Measurements from ENCODE around the gene MRRF.

Gene MRRF

GRCh38 chr9:122286764-122287163 is 22.1 kb downstream of the MRRF start:
- TF ChIP-seq, protein P1, sequence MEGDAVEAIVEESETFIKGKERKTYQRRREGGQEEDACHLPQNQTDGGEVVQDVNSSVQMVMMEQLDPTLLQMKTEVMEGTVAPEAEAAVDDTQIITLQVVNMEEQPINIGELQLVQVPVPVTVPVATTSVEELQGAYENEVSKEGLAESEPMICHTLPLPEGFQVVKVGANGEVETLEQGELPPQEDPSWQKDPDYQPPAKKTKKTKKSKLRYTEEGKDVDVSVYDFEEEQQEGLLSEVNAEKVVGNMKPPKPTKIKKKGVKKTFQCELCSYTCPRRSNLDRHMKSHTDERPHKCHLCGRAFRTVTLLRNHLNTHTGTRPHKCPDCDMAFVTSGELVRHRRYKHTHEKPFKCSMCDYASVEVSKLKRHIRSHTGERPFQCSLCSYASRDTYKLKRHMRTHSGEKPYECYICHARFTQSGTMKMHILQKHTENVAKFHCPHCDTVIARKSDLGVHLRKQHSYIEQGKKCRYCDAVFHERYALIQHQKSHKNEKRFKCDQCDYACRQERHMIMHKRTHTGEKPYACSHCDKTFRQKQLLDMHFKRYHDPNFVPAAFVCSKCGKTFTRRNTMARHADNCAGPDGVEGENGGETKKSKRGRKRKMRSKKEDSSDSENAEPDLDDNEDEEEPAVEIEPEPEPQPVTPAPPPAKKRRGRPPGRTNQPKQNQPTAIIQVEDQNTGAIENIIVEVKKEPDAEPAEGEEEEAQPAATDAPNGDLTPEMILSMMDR (conservative IDR thresholded peaks at IDR 0.05; ENCODE audit: low read length): no peak
- no peak for TF ChIP-seq EZH2phosphoT487 (IDR thresholded peaks at IDR 0.05; ENCODE audit: borderline replicate concordance)
- H3K4me3 ChIP-seq (ENCODE audit: low read length, poor library complexity, severe bottlenecking): no peak overlapping the region

GRCh38 chr9:122287214-122287720 is 22.6 kb downstream of the MRRF start:
- H3F3A ChIP-seq (ENCODE audit: low read depth): no peaks in the 10 kb centered on the region
- H3K79me2 ChIP-seq (ENCODE audit: insufficient read depth, low read length): no peaks in the 10 kb centered on the region
- peaks cover 73% of the 10 kb centered on the region; the same call in 1 of the 2 replicates for H3K36me3 ChIP-seq (ENCODE audit: insufficient read depth, low read length)
- H3K4me2 ChIP-seq (ENCODE audit: low read depth, low read length, poor library complexity, severe bottlenecking): no peak overlapping the region
- no peaks in the 10 kb centered on the region for H3K9me2 ChIP-seq (replicated peaks; ENCODE audit: low read depth, low read length)
- H3K4me1 ChIP-seq (ENCODE audit: insufficient read depth, low read length, poor library complexity, severe bottlenecking): no peaks in the 10 kb centered on the region
- no peak overlapping the region for H2AFZ ChIP-seq (ENCODE audit: low read length)
- H3K4me3 ChIP-seq (ENCODE audit: low read length, poor library complexity, severe bottlenecking): no peak overlapping the region
- H3K9me3 ChIP-seq (ENCODE audit: insufficient read depth, low read depth, low read length): no peaks in the 10 kb centered on the region
- TF ChIP-seq EZH2phosphoT487 (IDR thresholded peaks at IDR 0.05; ENCODE audit: borderline replicate concordance): no peak
- TF ChIP-seq, protein P1 (conservative IDR thresholded peaks at IDR 0.05; ENCODE audit: low read length): no peak
- no peaks in the 10 kb centered on the region for H4K20me1 ChIP-seq (ENCODE audit: insufficient read depth, low read length, poor library complexity, severe bottlenecking)
- no peak overlapping the region for H3K9ac ChIP-seq (ENCODE audit: low read depth, low read length, poor library complexity, severe bottlenecking)
- no peaks in the 10 kb centered on the region for H3K27me3 ChIP-seq (ENCODE audit: insufficient read depth, low read length, poor library complexity, severe bottlenecking)

More at GRCh38 chr9:122286764-122287163, 22.1 kb downstream of the MRRF start:
- no peaks in the 10 kb centered on the region for H3K27me3 ChIP-seq (ENCODE audit: insufficient read depth, low read length, poor library complexity, severe bottlenecking)
- H3F3A ChIP-seq (ENCODE audit: low read depth): no peaks in the 10 kb centered on the region
- H4K20me1 ChIP-seq (ENCODE audit: insufficient read depth, low read length, poor library complexity, severe bottlenecking): no peaks in the 10 kb centered on the region
- no peaks in the 10 kb centered on the region for H3K9me2 ChIP-seq (replicated peaks; ENCODE audit: low read depth, low read length)
- no peak overlapping the region for H2AFZ ChIP-seq (ENCODE audit: low read length)
- peaks cover 74% of the 10 kb centered on the region; the same call in 1 of the 2 replicates for H3K36me3 ChIP-seq (ENCODE audit: insufficient read depth, low read length)
- no peak overlapping the region for H3K4me2 ChIP-seq (ENCODE audit: low read depth, low read length, poor library complexity, severe bottlenecking)
- H3K9me3 ChIP-seq (ENCODE audit: insufficient read depth, low read depth, low read length): no peaks in the 10 kb centered on the region
- H3K9ac ChIP-seq (ENCODE audit: low read depth, low read length, poor library complexity, severe bottlenecking): no peak overlapping the region
- no peaks in the 10 kb centered on the region for H3K79me2 ChIP-seq (ENCODE audit: insufficient read depth, low read length)
- H3K4me1 ChIP-seq (ENCODE audit: insufficient read depth, low read length, poor library complexity, severe bottlenecking): no peaks in the 10 kb centered on the region

GRCh38 chr9:122291458-122291857 is 26.8 kb downstream of the MRRF start:
- no peak overlapping the region for H3K9ac ChIP-seq (ENCODE audit: low read depth, low read length, poor library complexity, severe bottlenecking)
- no peaks in the 10 kb centered on the region for H3K4me1 ChIP-seq (ENCODE audit: insufficient read depth, low read length, poor library complexity, severe bottlenecking)
- no peak overlapping the region for H2AFZ ChIP-seq (ENCODE audit: low read length)
- no peak overlapping the region for H3K4me2 ChIP-seq (ENCODE audit: low read depth, low read length, poor library complexity, severe bottlenecking)
- no peaks in the 10 kb centered on the region for H3K27me3 ChIP-seq (ENCODE audit: insufficient read depth, low read length, poor library complexity, severe bottlenecking)
- H3K4me3 ChIP-seq (ENCODE audit: low read length, poor library complexity, severe bottlenecking): no peak overlapping the region
- TF ChIP-seq EZH2phosphoT487 (IDR thresholded peaks at IDR 0.05; ENCODE audit: borderline replicate concordance): no peak
- TF ChIP-seq, protein P1 (conservative IDR thresholded peaks at IDR 0.05; ENCODE audit: low read length): no peak
- H4K20me1 ChIP-seq (ENCODE audit: insufficient read depth, low read length, poor library complexity, severe bottlenecking): no peaks in the 10 kb centered on the region
- H3K79me2 ChIP-seq (ENCODE audit: insufficient read depth, low read length): no peaks in the 10 kb centered on the region
- H3K36me3 ChIP-seq (ENCODE audit: insufficient read depth, low read length): peaks cover 74% of the 10 kb centered on the region; the same call in 1 of the 2 replicates
- H3K9me3 ChIP-seq (ENCODE audit: insufficient read depth, low read depth, low read length): no peaks in the 10 kb centered on the region
- no peaks in the 10 kb centered on the region for H3K9me2 ChIP-seq (replicated peaks; ENCODE audit: low read depth, low read length)
- no peaks in the 10 kb centered on the region for H3F3A ChIP-seq (ENCODE audit: low read depth)
